Right hindlimb (tissue), 1 donor: ENCODE measurements around the gene NECTIN1.
A peak's percentile ranks its signal among the peaks of the same experiment; 100 is the strongest.

Source experiments
- DNase-seq: peaks from one replicate; pipeline ENCODE4 v3.0.0-alpha.2; 2018

NECTIN1 gene

DNA sequence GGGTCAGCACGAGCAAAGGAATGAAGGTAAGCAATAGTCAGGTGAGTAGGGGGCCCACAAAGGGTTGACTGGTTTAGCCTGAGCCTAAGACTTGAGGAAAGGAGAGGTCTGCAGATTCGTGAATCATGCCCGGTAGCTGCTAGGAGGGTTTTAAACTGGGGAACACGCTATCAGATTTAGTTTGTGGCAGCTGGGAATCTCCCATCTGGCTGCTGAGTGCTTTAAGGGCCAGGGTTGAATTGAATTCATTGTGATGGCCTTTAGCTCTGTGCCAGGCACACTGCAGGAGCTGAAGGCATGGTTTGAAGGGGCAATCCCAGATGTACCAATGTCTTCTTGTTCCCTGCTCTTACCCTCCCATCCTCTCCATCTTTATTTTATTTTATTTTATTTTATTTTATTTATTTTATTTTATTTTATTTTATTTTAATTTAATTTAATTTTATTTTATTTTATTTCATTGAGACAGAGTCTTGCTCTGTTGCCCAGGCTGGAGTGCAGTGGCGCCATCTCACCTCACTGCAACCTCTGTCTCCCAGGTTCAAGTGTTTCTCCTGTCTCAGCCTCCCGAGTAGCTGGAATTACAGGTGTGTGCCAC is 1.9 kb upstream of the NECTIN1 start:
- DNase-seq, result no peak

DNA sequence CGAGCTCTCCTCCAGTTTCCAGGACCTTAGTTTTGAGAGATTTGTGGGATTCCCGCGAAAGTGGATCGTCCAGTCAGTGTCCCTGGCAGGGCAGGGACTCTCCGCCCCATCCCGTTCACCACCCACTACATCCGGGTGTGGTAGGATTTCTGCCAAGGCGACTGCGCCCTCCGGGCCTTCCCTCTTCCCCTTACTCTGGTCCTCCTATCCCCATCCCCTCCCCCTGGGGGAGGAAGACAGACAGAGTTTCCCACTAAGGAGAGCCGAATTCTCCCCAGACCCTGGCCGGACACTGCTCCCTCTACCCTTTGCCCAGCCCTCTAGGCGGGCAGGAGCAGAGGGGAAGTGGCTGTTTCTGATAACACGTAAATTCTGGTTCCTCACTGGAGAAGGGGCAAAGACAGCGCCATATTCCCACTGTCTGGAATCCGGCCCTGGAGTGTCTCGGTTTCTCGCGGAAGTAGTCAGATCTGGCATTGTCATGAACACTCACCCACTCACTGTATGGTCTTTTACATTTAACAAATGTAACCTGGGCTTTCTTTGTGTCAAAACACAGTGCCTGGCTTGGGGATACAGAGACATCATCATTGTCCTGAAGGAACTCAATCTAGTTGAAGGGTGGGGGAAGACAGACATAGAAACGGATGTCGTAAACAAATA is 1.1 kb upstream of the NECTIN1 start:
- peak; percentile 79 for DNase-seq

DNA sequence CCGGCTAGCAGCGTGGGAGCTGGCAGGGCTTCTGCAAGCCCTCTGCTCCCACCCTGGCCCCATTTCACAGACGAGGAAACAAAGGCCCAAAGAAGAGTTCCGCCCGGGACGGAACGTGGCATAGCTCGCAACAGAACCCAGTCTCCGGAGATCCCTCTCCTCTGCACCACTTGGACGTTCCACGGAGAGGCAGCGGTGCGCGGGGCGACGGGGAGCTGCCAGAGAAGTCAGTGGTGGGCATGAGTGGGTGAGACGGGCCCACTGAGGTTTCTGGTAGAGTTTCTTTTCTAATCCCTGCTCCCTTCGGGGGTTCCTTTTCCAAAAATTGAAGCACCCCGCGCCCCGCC is 554 bp upstream of the NECTIN1 start:
- no peak for DNase-seq

GRCh38 chr11:119728211-119728626 is 781 bp downstream of the NECTIN1 start:
- no peak for DNase-seq

DNA sequence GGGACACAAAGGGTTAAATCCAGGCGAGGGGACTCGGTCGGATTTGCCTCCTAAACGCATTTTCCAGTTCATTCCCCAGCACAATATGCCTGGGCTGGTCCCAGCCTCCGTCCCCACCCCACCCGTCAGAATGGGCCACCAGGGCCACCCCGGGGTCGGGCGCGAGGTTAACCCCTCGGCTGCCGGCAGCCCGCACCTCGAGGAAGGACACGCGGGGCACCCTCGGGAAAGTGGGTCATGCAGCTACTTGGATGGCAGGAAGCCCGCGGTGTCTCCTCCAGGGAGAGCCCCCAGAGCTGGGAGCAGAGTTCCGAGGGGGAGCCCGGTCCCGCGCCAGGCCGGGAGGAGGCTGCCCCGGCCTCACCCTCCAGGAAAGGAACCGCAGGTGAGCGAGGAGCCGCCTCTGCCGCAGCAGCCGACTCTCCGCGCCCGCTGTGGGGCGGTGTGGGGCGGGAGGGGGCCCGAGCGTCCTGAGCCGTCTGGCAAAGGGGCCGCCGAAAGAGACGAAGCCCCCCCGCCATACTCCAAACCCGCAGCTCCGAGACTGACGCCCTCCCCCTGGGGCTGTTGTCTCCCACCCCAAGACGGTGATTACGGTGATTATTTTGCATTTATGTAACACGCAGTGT is 1.4 kb downstream of the NECTIN1 start:
- DNase-seq, result peak; percentile 48

DNA sequence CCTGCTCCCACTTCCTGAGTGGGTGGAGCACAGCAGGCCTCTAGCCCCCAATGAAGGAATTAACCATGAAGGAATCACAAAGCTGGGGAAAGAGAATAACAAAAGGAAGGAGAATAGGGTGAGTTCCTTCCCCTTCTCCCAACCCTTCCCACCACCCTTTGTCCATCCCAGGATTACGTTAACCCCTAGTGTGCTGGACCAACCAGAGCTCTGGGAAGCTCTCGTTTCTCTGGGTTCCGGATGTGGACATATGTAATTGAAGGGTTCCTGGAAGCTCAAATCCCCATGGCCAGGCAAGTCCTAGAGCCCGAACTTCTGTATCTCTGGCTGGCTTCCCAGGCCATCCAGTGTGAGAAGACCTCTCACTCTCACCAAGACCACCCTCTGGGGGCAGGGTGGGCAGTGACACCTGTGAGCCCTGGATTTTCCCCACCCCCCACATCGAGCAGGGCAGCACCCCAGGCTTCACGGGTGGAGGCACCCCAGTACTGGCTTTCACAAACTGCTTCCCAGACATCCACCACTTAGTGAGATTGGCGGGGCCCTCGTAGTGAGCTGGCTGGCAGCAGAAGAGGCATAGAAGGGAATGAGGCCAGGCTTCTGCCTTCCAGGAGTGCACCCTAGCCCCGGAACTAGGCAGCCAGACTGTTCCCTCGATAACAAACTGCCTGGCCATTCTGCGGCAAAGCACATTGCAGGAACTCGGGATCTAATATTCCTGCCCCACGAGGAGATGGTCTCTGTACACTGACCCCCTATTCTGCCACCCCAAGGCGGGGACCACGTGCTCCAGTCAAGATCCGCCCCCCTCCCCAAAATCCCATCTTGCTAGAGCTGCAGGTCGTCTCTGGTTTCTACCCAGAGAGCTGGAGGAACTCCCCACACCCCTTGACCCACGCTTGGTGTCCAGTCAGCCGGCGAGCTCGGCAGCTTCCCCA is 2.1 kb downstream of the NECTIN1 start:
- DNase-seq, result no peak

DNA sequence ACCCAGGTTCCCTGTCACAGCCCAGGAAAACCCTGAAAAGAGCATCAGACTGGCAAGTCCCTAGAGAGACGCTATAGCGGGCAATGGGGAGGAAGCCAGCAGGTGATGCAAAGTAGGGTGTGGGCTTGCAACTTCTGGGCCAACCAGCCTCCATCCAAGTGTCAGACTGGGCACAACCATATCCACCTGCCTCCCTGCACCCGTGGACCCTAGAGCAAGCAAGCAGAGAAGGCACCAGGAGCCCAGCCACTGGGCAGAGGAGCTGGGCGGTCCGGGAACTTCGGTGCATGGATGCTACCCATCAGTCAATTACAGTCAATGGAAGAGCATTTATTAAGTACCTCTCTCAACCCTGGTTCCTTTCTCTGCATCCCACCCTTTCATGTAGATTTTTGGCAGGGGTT is 2.8 kb downstream of the NECTIN1 start:
- no peak for DNase-seq

DNA sequence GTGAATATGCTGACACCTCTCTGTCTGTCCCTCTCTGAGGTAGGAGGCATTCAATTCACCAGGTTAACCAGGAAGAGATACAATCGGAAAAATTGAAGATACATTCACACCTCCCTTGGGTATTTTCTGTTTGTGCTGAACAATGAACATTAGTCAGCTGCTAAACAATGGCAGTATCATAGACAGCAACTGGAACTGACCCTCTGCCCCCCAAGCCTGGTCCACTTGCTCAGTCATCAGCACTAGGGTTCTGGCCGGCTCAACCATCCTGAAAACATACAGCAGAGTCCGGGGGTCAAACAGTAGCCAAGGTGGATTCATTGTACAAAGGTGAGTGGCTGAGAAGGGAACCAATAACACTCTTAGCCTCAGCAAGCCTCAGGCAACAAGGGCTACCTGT is 4.0 kb downstream of the NECTIN1 start:
- no peak for DNase-seq

- no peak for DNase-seq
Measured at GRCh38 chr11:119723952-119724325, 5.1 kb downstream of the NECTIN1 start.

GRCh38 chr11:119723243-119723951 is 5.6 kb downstream of the NECTIN1 start:
- DNase-seq, result no peak

- DNase-seq, result no peak
Measured at GRCh38 chr11:119722281-119722794, 6.7 kb downstream of the NECTIN1 start.

GRCh38 chr11:119721129-119722120 is 7.6 kb downstream of the NECTIN1 start:
- DNase-seq, result peak; percentile 46

DNA sequence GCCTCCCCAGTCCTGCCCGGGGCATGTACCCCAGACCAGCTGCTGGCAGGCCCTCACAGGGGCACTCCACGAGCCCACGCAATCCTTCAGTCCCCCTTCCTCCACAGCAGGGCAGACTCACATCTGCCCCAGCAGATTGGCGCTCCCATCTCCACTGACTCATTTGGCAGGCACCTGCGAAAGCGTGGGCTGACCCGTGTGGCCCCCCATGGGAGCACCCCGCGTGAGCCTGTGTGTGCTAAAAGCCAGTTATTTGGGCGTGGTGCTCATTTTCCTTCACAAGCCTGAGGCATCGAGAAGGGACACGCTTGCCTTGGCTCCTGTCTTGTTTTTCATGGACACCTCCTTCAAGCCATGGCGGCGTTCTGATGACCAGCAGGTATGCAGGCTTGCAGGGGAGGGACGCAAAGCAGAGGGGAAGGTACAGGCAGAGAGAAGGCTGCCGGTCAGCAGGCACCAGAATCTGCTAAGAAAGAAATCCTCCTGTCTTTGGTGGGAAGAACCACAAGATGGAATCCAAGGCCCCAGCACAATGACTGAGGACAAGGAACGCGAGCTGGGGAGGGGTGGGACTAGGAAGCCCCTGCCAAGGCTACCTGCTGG is 8.6 kb downstream of the NECTIN1 start:
- no peak for DNase-seq

DNA sequence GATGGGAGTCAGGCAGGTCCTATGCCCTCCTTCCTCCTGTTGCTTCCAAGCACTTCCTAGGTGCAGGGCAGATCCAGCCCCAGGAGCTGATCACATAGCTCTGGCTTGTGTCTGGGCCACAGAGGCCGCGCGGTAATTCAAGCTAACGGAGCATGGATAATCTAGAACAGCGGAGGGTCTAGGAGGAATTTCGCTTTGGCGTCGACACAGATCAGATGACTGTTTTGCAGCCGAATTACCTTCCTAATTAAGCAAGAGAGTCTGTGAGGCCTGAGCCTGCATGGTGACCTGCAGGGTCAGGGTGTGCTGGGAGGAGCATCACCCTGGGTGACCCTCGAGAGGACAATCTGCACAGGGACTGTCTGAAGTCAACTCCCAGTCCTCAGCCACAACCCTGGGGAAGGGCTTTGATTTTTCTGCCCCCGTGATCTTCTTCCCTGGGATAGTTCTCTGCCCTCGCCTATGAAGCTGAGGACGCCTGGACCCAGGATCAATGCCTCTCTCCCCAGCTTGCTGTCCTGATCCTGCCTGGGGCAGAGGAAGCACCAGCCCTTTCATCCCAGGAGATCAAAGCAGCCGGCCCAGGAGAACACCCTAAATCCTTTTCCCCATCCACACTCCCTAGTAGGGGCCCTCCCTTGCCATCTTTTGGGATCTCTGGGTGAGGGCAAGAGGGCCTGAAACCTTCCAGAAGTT is 11.0 kb downstream of the NECTIN1 start:
- no peak for DNase-seq

- no peak for DNase-seq
Measured at GRCh38 chr11:119716582-119717498, 12.2 kb downstream of the NECTIN1 start.

GRCh38 chr11:119714590-119714989 is 14.4 kb downstream of the NECTIN1 start:
- no peak for DNase-seq

DNA sequence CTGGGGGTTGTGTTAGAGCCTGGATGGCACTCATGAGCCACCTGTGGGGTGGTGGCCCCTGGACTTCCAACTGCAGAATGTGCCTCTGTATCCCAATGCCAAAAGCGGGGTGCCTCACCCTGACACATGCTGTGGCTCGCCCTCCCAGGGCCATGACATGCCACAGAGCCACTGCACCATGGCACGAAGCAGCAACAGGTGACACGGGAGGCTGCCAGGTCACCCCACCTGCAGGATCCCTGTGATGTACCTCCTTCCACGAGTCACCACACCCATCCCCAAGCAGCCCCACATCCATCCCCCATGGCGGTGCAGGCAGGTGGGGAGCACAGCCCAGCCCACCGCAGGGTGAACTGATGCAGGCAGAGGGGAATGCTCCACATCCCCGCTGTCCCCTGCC is 14.8 kb downstream of the NECTIN1 start:
- no peak for DNase-seq

GRCh38 chr11:119713359-119714040 is 15.5 kb downstream of the NECTIN1 start:
- DNase-seq, result no peak
